ENCODE results near the gene NECAB3.

DNA sequence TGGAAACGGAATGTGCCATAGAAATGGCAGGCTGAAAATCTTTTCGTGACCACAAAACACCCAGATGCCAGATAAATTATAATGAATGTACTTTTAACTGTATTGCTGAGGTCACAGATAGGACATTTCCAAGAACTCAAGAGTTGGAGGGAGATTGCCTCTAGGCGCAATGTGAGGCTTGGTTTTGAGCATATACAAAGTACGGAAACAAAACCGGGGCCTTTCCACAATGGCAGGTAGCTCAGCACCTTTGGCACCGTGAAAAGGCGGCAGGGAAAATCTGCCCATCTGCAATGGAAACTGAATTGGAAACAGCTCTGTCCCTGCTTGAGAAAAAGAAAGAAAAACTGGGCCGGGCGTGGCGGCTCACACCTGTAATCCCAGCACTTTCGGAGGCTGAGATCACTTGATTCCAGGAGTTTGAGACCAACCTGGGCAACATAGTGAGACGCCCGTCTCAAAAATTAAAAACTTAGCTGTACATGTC, 22.6 kb downstream of the NECAB3 start:
- TF ChIP-seq, protein P1, sequence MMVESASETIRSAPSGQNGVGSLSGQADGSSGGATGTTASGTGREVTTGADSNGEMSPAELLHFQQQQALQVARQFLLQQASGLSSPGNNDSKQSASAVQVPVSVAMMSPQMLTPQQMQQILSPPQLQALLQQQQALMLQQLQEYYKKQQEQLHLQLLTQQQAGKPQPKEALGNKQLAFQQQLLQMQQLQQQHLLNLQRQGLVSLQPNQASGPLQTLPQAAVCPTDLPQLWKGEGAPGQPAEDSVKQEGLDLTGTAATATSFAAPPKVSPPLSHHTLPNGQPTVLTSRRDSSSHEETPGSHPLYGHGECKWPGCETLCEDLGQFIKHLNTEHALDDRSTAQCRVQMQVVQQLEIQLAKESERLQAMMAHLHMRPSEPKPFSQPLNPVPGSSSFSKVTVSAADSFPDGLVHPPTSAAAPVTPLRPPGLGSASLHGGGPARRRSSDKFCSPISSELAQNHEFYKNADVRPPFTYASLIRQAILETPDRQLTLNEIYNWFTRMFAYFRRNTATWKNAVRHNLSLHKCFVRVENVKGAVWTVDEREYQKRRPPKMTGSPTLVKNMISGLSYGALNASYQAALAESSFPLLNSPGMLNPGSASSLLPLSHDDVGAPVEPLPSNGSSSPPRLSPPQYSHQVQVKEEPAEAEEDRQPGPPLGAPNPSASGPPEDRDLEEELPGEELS (CRISPR knock-in tag; IDR thresholded peaks at IDR 0.05): no peak
- TF ChIP-seq ZNF263 (CRISPR knock-in tag; IDR thresholded peaks at IDR 0.05): no peak
- no peak for TF ChIP-seq ZKSCAN5 (CRISPR knock-in tag; IDR thresholded peaks at IDR 0.05)
- no peak for TF ChIP-seq CBX5 (CRISPR knock-in tag; IDR thresholded peaks at IDR 0.05; ENCODE audit: borderline replicate concordance)
- TF ChIP-seq TBX2 (CRISPR knock-in tag; IDR thresholded peaks at IDR 0.05; ENCODE audit: borderline replicate concordance): no peak
- TF ChIP-seq HOMEZ (CRISPR knock-in tag; IDR thresholded peaks at IDR 0.05; ENCODE audit: low read depth): no peak
- no peak for TF ChIP-seq MAZ (IDR thresholded peaks at IDR 0.05; ENCODE audit: borderline replicate concordance, low read depth, low read length)
- TF ChIP-seq MAZ (CRISPR knock-in tag; IDR thresholded peaks at IDR 0.05; ENCODE audit: low read depth): no peak
- TF ChIP-seq ZNF574 (CRISPR knock-in tag; IDR thresholded peaks at IDR 0.05): no peak
- TF ChIP-seq HCFC1 (IDR thresholded peaks at IDR 0.05; ENCODE audit: low read depth, low read length): no peak
- TF ChIP-seq, protein P2, sequence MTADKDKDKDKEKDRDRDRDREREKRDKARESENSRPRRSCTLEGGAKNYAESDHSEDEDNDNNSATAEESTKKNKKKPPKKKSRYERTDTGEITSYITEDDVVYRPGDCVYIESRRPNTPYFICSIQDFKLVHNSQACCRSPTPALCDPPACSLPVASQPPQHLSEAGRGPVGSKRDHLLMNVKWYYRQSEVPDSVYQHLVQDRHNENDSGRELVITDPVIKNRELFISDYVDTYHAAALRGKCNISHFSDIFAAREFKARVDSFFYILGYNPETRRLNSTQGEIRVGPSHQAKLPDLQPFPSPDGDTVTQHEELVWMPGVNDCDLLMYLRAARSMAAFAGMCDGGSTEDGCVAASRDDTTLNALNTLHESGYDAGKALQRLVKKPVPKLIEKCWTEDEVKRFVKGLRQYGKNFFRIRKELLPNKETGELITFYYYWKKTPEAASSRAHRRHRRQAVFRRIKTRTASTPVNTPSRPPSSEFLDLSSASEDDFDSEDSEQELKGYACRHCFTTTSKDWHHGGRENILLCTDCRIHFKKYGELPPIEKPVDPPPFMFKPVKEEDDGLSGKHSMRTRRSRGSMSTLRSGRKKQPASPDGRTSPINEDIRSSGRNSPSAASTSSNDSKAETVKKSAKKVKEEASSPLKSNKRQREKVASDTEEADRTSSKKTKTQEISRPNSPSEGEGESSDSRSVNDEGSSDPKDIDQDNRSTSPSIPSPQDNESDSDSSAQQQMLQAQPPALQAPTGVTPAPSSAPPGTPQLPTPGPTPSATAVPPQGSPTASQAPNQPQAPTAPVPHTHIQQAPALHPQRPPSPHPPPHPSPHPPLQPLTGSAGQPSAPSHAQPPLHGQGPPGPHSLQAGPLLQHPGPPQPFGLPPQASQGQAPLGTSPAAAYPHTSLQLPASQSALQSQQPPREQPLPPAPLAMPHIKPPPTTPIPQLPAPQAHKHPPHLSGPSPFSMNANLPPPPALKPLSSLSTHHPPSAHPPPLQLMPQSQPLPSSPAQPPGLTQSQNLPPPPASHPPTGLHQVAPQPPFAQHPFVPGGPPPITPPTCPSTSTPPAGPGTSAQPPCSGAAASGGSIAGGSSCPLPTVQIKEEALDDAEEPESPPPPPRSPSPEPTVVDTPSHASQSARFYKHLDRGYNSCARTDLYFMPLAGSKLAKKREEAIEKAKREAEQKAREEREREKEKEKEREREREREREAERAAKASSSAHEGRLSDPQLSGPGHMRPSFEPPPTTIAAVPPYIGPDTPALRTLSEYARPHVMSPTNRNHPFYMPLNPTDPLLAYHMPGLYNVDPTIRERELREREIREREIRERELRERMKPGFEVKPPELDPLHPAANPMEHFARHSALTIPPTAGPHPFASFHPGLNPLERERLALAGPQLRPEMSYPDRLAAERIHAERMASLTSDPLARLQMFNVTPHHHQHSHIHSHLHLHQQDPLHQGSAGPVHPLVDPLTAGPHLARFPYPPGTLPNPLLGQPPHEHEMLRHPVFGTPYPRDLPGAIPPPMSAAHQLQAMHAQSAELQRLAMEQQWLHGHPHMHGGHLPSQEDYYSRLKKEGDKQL (CRISPR knock-in tag; IDR thresholded peaks at IDR 0.05; ENCODE audit: low read depth): no peak
- TF ChIP-seq SUZ12 (IDR thresholded peaks at IDR 0.05; ENCODE audit: low read depth, low read length): no peak
- TF ChIP-seq, protein P3, sequence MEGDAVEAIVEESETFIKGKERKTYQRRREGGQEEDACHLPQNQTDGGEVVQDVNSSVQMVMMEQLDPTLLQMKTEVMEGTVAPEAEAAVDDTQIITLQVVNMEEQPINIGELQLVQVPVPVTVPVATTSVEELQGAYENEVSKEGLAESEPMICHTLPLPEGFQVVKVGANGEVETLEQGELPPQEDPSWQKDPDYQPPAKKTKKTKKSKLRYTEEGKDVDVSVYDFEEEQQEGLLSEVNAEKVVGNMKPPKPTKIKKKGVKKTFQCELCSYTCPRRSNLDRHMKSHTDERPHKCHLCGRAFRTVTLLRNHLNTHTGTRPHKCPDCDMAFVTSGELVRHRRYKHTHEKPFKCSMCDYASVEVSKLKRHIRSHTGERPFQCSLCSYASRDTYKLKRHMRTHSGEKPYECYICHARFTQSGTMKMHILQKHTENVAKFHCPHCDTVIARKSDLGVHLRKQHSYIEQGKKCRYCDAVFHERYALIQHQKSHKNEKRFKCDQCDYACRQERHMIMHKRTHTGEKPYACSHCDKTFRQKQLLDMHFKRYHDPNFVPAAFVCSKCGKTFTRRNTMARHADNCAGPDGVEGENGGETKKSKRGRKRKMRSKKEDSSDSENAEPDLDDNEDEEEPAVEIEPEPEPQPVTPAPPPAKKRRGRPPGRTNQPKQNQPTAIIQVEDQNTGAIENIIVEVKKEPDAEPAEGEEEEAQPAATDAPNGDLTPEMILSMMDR (CRISPR knock-in tag; IDR thresholded peaks at IDR 0.05): no peak
- TF ChIP-seq ZNF629 (CRISPR knock-in tag; conservative IDR thresholded peaks at IDR 0.05): no peak
- TF ChIP-seq ZFP41 (CRISPR knock-in tag; IDR thresholded peaks at IDR 0.05; ENCODE audit: borderline replicate concordance): no peak
